Right atrium auricular region (tissue), 2 donors: ENCODE measurements around the gene SYT4. TPM values are rescaled to one million over a fixed set of nuclear protein-coding genes. Genes with fewer than 3 reads are reported as not detected.

Source experiments
- DNase-seq: peaks from one replicate; pipeline ENCODE4 v3.0.0-alpha.2; 2019; ENCODE audit warnings: low spot score
- H3K27ac ChIP-seq, 2 donors: fragments of 200-600 bp; sonication (generic); 1 replicate in 1 of 2; 2 replicates in 1 of 2; pipeline ENCODE4 v1.5.1; 2016 to 2019
- H3K27me3 ChIP-seq, 2 donors: fragments of 200-600 bp; sonication (generic); one replicate each; pipeline versions ENCODE4 v1.5.1 to v1.6.0; 2017 to 2019
- H3K36me3 ChIP-seq: fragments of 200-600 bp; sonication (generic); one replicate; pipeline ENCODE4 v1.5.1; 2016
- H3K4me1 ChIP-seq, 2 donors: fragments of 200-600 bp; sonication (generic); one replicate each; pipeline versions ENCODE4 v1.5.1 to v1.6.0; 2017 to 2019
- H3K4me3 ChIP-seq, 2 donors: fragments of 200-600 bp; sonication (generic); 1 replicate in 1 of 2; 2 replicates in 1 of 2; pipeline ENCODE4 v1.5.1; 2017 to 2019; ENCODE audit warnings: mild to moderate bottlenecking in 1 of 2, moderate library complexity in 1 of 2
- H3K9me3 ChIP-seq, 2 donors: fragments of 200-600 bp; sonication (generic); one replicate each; pipeline ENCODE4 v1.5.1; 2019
- total RNA-seq, 2 donors: library from RNA; depleted of rRNA; stranded (reverse); fragments of >200 nt; gene quantifications; one replicate each; pipeline ENCODE4 v1.1.0, GENCODE V29; 2016
- TF ChIP-seq, protein P1 (sequence below), 2 donors: fragments of 200-600 bp; sonication (generic); IDR thresholded peaks; one replicate each; pipeline ENCODE4 v1.5.1; 2019; ENCODE audit warnings: antibody characterized with exemption in 2 of 2

SYT4 gene
- total RNA-seq, 2 donors from 2014 or later: 7.1 to 14.5 TPM

DNA sequence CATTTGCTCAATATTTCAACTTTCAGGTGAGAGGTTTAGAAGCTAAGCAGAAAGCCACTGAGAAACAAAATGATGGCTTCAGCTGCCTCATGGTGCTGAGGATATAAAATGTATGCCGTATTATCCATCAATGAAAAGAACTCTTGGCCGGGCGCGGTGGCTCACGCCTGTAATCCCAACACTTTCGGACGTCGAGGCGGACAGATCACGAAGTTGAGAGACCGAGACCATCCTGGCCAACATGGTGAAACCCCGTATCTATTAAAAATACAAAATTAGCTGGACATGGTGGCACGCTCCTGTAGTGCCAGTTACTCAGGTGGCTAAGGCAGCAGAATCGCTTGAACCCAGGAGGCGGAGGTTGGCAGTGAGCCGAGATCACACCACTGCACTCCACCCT lies 6.0 kb upstream of the SYT4 start:
- TF ChIP-seq, protein P1, sequence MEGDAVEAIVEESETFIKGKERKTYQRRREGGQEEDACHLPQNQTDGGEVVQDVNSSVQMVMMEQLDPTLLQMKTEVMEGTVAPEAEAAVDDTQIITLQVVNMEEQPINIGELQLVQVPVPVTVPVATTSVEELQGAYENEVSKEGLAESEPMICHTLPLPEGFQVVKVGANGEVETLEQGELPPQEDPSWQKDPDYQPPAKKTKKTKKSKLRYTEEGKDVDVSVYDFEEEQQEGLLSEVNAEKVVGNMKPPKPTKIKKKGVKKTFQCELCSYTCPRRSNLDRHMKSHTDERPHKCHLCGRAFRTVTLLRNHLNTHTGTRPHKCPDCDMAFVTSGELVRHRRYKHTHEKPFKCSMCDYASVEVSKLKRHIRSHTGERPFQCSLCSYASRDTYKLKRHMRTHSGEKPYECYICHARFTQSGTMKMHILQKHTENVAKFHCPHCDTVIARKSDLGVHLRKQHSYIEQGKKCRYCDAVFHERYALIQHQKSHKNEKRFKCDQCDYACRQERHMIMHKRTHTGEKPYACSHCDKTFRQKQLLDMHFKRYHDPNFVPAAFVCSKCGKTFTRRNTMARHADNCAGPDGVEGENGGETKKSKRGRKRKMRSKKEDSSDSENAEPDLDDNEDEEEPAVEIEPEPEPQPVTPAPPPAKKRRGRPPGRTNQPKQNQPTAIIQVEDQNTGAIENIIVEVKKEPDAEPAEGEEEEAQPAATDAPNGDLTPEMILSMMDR (IDR thresholded peaks at IDR 0.05): no peak
- no peak for DNase-seq
- no peaks in the 10 kb centered on the region for H3K36me3 ChIP-seq
- H3K27me3 ChIP-seq: no peaks in the 10 kb centered on the region
- no peak overlapping the region for H3K4me3 ChIP-seq
- no peaks in the 10 kb centered on the region for H3K9me3 ChIP-seq
- no peaks in the 10 kb centered on the region for H3K4me1 ChIP-seq
- H3K27ac ChIP-seq: no peak overlapping the region

DNA sequence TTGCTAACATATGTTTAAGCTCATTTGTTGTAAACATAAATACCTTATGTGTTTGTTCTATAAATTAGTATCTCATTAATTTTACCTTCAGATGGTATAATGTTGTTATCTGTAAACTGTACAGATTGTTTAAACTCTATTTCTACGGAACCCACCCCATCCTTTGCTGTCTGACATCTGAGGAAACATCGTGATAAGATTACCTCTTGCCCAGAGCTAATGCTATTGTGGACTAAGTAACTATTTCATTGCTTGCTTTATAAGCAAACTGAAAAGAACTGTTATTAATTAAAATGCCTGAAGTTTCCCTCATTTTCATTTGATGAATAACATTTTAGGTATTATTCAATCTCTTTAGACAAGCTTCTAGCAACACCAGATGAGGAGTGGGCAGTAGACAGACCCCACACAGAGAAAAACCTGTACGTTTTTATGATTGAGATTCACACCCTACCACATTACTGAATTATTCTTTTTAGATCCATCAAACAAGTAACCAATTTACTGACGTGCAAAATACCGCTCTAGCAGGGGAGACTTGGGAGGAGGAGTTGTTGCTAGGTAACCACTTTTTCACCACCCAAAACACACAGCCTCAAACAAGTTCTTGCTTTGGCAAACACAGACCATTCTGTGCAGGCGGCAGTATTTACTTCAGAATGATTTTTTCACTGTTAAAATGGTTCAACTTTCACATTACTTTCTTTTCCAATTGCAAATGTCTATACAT lies 1.9 kb upstream of the SYT4 start:
- DNase-seq: no peak
- no peaks in the 10 kb centered on the region for H3K4me1 ChIP-seq
- TF ChIP-seq, protein P1 (IDR thresholded peaks at IDR 0.05): no peak
- H3K27ac ChIP-seq: no peak overlapping the region
- H3K4me3 ChIP-seq: no peak overlapping the region
- no peaks in the 10 kb centered on the region for H3K27me3 ChIP-seq
- H3K36me3 ChIP-seq: no peaks in the 10 kb centered on the region
- H3K9me3 ChIP-seq: no peaks in the 10 kb centered on the region

DNA sequence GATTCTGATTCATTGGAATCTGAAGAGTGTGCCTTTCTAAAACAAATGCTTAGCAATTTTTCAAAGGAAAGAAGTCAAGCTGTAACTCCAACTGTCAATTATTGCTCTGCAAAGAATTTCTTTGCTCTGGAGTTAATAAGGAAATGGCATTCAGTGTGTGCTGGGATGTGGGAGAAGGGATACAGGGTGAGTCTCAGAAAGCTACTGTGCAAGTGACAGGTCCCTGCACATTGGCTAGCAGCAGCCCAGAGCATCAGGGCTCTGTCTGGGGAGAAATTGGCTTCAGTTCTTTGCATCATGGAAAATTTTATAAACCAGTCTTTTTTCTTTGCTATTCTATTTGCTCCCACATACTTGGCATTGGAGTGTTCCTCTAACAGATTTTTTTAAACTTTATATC lies 1.1 kb upstream of the SYT4 start:
- H3K36me3 ChIP-seq: no peaks in the 10 kb centered on the region
- no peaks in the 10 kb centered on the region for H3K27me3 ChIP-seq
- H3K9me3 ChIP-seq: no peaks in the 10 kb centered on the region
- no peak overlapping the region for H3K27ac ChIP-seq
- TF ChIP-seq, protein P1 (IDR thresholded peaks at IDR 0.05): no peak
- no peak for DNase-seq
- no peaks in the 10 kb centered on the region for H3K4me1 ChIP-seq
- no peak overlapping the region for H3K4me3 ChIP-seq

DNA sequence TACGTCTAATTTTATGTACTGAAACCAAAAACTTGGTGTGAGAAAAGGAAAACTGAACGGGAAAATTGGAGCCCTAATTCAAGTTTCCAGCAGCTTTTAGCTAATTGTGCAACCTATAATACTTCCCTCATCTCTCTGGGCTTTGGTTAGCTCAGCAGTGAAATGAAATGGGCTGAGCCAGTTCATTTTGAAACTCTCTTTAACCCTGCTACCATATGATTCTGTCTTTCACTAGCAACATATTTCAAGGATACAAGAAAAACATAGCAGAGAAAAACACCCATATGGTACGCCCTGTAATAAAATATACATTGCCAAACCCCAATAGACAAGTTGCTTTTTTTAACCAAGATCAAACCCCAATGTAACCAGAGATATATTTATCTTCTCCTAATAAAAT lies 799 bp downstream of the SYT4 start:
- Histone ChIP-seq H3K9me3 (no peaks in the 10 kb centered on the region), H3K4me1 (no peaks in the 10 kb centered on the region), H3K4me3 (no peak overlapping the region), H3K27ac (no peak overlapping the region), H3K27me3 (no peaks in the 10 kb centered on the region), H3K36me3 (no peaks in the 10 kb centered on the region)
- TF ChIP-seq, protein P1 (IDR thresholded peaks at IDR 0.05): no peak
- DNase-seq: no peak

DNA sequence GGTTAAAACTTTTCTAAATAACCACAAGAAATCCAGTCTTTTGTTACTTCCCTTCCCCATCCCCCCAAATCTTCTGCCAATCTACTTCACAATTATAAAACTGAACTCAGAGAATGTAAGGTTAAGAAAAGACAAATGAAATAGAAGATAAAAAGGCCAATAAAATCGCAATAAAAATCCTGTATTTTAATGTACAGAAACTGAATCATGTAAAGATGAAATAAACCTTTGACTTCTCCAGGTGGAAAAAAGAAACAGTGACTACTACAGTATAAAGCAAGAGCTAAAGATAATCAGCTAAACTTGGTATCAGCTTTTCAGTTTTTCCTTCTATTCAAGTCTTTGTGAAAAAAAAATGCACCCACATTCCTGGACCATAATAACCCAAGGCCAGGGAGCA lies 1.7 kb downstream of the SYT4 start:
- TF ChIP-seq, protein P1 (IDR thresholded peaks at IDR 0.05): no peak
- H3K4me1 ChIP-seq: no peaks in the 10 kb centered on the region

DNA sequence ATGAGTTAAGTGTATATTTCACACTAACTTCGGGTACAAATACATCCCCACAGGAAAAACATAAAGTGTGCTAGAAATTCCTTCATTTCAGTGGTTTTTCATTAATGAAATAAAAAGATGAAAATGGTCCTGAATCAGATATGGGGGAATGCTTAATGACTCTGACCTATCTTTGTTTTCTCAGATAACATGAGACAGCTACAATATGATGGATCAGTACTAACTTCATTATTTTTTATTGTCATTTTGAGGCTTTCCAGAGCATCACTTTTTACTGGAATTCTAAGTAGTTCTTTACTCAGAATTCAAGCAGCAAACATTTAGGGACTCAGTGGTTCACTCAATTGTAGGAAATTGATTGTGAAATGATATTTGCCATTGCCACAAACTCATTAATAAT lies 2.8 kb downstream of the SYT4 start:
- Histone ChIP-seq H3K4me3 (no peak overlapping the region), H3K27me3 (no peaks in the 10 kb centered on the region), H3K27ac (no peak overlapping the region), H3K4me1 (no peaks in the 10 kb centered on the region), H3K36me3 (no peaks in the 10 kb centered on the region), H3K9me3 (peaks cover 0 to 5% of the 10 kb centered on the region in 2 donors)
- no peak for DNase-seq
- TF ChIP-seq, protein P1 (IDR thresholded peaks at IDR 0.05): no peak

More for the DNA sequence above, 1.7 kb downstream of the SYT4 start:
- Histone ChIP-seq H3K27ac (no peak overlapping the region), H3K4me3 (no peak overlapping the region), H3K9me3 (no peaks in the 10 kb centered on the region), H3K36me3 (no peaks in the 10 kb centered on the region), H3K27me3 (no peaks in the 10 kb centered on the region)
- no peak for DNase-seq
